Gastroesophageal sphincter (tissue), 3 donors: ENCODE results near the gene DOK6.

Experiments
- EP300 ChIP-seq: sonication (generic); formaldehyde crosslinking; IDR thresholded peaks from one replicate; pipeline ENCODE4 v1.6.1; 2017; ENCODE audit warnings: antibody characterized with exemption, mild to moderate bottlenecking
- POLR2A ChIP-seq, 2 donors: fragments of 450-650 bp; IDR thresholded peaks; one replicate each; pipeline ENCODE4 v1.6.1; 2017; ENCODE audit warnings: antibody characterized with exemption in 2 of 2, mild to moderate bottlenecking in 2 of 2, moderate library complexity in 1 of 2
- POLR2AphosphoS5 ChIP-seq: sonication (generic); formaldehyde crosslinking; IDR thresholded peaks from one replicate; pipeline ENCODE4 v1.6.1; 2017; ENCODE audit warnings: antibody characterized with exemption
- TF ChIP-seq, protein P1 (sequence below), 4 experiments: fragments of 200-600 bp in 2 of 4; fragments of 450-650 bp in 2 of 4; sonication (generic) in 1 of 4; IDR thresholded peaks; one replicate each; pipeline ENCODE4 v1.5.1; 2017 to 2019; ENCODE audit warnings: antibody characterized with exemption in 4 of 4, mild to moderate bottlenecking in 2 of 4, moderate library complexity in 2 of 4

DNA sequence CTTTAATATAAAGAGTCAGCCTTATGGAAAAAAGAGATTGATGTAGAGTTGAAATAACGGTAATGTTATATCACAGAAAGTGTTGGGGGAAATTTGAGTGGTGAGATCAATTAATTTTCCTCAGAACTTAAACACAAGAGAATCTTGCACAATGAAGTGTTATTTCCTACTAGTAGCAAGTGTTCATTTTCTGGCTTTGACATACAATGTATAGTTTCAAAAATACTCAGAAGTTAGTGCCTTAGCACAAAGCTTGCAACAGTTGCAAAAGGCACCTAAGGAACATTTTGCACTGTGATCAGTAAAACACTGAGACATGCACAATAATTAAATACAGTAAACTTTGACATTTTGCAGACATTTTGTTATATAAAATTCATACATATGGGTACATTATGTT lies 385.7 kb downstream of the DOK6 start:
- TF ChIP-seq, protein P1, sequence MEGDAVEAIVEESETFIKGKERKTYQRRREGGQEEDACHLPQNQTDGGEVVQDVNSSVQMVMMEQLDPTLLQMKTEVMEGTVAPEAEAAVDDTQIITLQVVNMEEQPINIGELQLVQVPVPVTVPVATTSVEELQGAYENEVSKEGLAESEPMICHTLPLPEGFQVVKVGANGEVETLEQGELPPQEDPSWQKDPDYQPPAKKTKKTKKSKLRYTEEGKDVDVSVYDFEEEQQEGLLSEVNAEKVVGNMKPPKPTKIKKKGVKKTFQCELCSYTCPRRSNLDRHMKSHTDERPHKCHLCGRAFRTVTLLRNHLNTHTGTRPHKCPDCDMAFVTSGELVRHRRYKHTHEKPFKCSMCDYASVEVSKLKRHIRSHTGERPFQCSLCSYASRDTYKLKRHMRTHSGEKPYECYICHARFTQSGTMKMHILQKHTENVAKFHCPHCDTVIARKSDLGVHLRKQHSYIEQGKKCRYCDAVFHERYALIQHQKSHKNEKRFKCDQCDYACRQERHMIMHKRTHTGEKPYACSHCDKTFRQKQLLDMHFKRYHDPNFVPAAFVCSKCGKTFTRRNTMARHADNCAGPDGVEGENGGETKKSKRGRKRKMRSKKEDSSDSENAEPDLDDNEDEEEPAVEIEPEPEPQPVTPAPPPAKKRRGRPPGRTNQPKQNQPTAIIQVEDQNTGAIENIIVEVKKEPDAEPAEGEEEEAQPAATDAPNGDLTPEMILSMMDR (IDR thresholded peaks at IDR 0.05), result no peak
- no peak for TF ChIP-seq POLR2AphosphoS5
- TF ChIP-seq EP300, result no peak
- TF ChIP-seq POLR2A (IDR thresholded peaks at IDR 0.05), result no peak
